A549 (cell line): ENCODE measurements around the gene ZNF618.

Experiments used
- BHLHE40 ChIP-seq: IDR thresholded peaks from 2 replicates; pipeline ENCODE4 v1.6.1; 2012; ENCODE audit warnings: low read depth, low read length, inconsistent platforms
- CBX8 ChIP-seq: fragments of 200-600 bp; sonication (generic); IDR thresholded peaks from 2 replicates; pipeline ENCODE4 v1.6.1; 2016
- CEBPB ChIP-seq, 2 experiments: fragments of >200 bp in 1 of 2; sonication (Bioruptor Twin) in 1 of 2; formaldehyde crosslinking in 1 of 2; IDR thresholded peaks; 2 replicates each; pipeline ENCODE4 v1.6.1; 2012 to 2016
- CHD2 ChIP-seq: fragments of 150-350 bp; IDR thresholded peaks from 2 replicates; pipeline ENCODE4 v1.6.1; 2014; ENCODE audit warnings: low read length; ENCODE audit not compliant: partially characterized antibody
- EHMT2 ChIP-seq: fragments of 200-600 bp; sonication (generic); IDR thresholded peaks from 2 replicates; pipeline ENCODE4 v1.6.1; 2016; ENCODE audit warnings: antibody characterized with exemption, low read depth, mild to moderate bottlenecking, moderate library complexity
- EP300 ChIP-seq, 2 experiments: fragments of >200 bp; sonication (Bioruptor Twin); formaldehyde crosslinking; IDR thresholded peaks; 2 replicates in 1 of 2; 3 replicates in 1 of 2; pipeline ENCODE4 v1.6.1; 2016 to 2017
- ESRRA ChIP-seq: fragments of 150-350 bp; IDR thresholded peaks from 2 replicates; pipeline ENCODE4 v1.6.1; 2014; ENCODE audit warnings: mild to moderate bottlenecking, low read length, borderline replicate concordance
- HDAC2 ChIP-seq: fragments of 200-600 bp; sonication (generic); IDR thresholded peaks from 2 replicates; pipeline ENCODE4 v1.6.1; 2016
- MAZ ChIP-seq: fragments of 150-350 bp; IDR thresholded peaks from 2 replicates; pipeline ENCODE4 v1.6.1; 2014; ENCODE audit warnings: antibody characterized with exemption, low read depth, low read length, borderline replicate concordance
- POLR2A ChIP-seq: IDR thresholded peaks from 2 replicates; pipeline ENCODE4 v1.6.1; 2012; ENCODE audit warnings: mild to moderate bottlenecking, low read length
- TF ChIP-seq, protein P1 (sequence below): fragments of >200 bp; sonication (Bioruptor Twin); formaldehyde crosslinking; IDR thresholded peaks from 3 replicates; pipeline ENCODE4 v1.5.1; 2016
- TF ChIP-seq, protein P2 (sequence below): fragments of >200 bp; sonication (Bioruptor Twin); formaldehyde crosslinking; IDR thresholded peaks from 2 replicates; pipeline ENCODE4 v1.6.1; 2016
- TF ChIP-seq, protein P3 (sequence below): IDR thresholded peaks from 2 replicates; pipeline ENCODE4 v1.6.1; 2012

DNA sequence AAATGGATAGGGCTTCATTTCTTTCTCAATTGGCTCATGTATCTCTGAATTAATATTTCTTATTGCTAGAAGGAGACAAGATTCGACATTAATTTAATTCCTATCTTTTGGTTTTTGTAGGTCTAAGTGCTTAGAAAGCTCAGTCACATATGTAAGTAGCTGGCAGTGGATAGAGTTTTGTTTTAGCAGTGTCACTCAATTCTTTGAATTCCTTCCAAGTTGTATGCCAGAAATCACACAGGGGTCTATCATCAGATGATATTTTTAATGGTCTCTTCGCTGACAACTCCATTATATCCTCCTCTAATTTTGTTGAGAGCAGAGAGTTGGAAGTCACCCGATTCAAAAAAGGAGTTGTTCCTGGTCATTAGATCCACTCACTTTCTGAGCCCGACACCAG, 119.3 kb downstream of the ZNF618 start:
- TF ChIP-seq BHLHE40 (no peak), EHMT2 (no peak), CBX8 (no peak), CHD2 (no peak), EP300 (IDR thresholded peaks at IDR 0.05) (no peak), POLR2A (no peak), HDAC2 (no peak), ESRRA (no peak), CEBPB (IDR thresholded peaks at IDR 0.05) (no peak), MAZ (no peak)
- TF ChIP-seq, protein P1, sequence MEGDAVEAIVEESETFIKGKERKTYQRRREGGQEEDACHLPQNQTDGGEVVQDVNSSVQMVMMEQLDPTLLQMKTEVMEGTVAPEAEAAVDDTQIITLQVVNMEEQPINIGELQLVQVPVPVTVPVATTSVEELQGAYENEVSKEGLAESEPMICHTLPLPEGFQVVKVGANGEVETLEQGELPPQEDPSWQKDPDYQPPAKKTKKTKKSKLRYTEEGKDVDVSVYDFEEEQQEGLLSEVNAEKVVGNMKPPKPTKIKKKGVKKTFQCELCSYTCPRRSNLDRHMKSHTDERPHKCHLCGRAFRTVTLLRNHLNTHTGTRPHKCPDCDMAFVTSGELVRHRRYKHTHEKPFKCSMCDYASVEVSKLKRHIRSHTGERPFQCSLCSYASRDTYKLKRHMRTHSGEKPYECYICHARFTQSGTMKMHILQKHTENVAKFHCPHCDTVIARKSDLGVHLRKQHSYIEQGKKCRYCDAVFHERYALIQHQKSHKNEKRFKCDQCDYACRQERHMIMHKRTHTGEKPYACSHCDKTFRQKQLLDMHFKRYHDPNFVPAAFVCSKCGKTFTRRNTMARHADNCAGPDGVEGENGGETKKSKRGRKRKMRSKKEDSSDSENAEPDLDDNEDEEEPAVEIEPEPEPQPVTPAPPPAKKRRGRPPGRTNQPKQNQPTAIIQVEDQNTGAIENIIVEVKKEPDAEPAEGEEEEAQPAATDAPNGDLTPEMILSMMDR: no peak
- TF ChIP-seq, protein P2, sequence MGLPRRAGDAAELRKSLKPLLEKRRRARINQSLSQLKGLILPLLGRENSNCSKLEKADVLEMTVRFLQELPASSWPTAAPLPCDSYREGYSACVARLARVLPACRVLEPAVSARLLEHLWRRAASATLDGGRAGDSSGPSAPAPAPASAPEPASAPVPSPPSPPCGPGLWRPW: no peak
- TF ChIP-seq, protein P3, sequence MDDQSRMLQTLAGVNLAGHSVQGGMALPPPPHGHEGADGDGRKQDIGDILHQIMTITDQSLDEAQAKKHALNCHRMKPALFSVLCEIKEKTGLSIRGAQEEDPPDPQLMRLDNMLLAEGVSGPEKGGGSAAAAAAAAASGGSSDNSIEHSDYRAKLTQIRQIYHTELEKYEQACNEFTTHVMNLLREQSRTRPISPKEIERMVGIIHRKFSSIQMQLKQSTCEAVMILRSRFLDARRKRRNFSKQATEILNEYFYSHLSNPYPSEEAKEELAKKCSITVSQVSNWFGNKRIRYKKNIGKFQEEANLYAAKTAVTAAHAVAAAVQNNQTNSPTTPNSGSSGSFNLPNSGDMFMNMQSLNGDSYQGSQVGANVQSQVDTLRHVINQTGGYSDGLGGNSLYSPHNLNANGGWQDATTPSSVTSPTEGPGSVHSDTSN: no peak
